A549 (cell line): ENCODE results near the gene SCTR. TPM values are rescaled to one million over a fixed set of nuclear protein-coding genes. Genes with fewer than 3 reads are reported as not detected.

ENCODE experiments used
- ATAC-seq, 2 experiments: fragments of 200-7000 bp in 1 of 2; fragments of >200 bp in 1 of 2; cut with Nextera tagmentation in 1 of 2; cut with Tn5 transposase in 1 of 2; 3 replicates each; pipeline versions ENCODE4 v1.8.0 to v1.9.1; 2018 to 2020; ENCODE audit warnings: mild to moderate bottlenecking in 1 of 2, moderate library complexity in 1 of 2
- CTCF ChIA-PET: fragments of 300-600 bp; sonication (Branson Sonifier 250); formaldehyde crosslinking; extraction: SDS; loops from one replicate; lab custom pipeline; 2021; ENCODE audit warnings: antibody characterized with exemption, inconsistent platforms; lab: Yijun Ruan, JAX
- POLR2A ChIA-PET: fragments of 350-600 bp; formaldehyde crosslinking; extraction: SDS; loops from one replicate; lab custom pipeline; 2021; ENCODE audit warnings: antibody characterized with exemption, inconsistent platforms; lab: Yijun Ruan, JAX
- DNase-seq, 2 experiments: peaks; one replicate each; pipeline versions ENCODE4 v3.0.0 to v3.0.0-alpha.2; 2011 to 2016; ENCODE audit warnings: low read depth in 1 of 2, low spot score in 1 of 2
- FAIRE-seq: peaks from 2 replicates; lab custom pipeline; 2011; peaks lifted over from hg19 to GRCh38; lab: Jason Lieb, UNC
- H3K27ac ChIP-seq, 2 experiments: fragments of >200 bp; sonication (Bioruptor Twin); formaldehyde crosslinking; 3 replicates each; pipeline ENCODE4 v1.5.1; 2016 to 2017
- H3K4me1 ChIP-seq: fragments of >200 bp; sonication (Bioruptor Twin); formaldehyde crosslinking; 3 replicates; pipeline ENCODE4 v1.6.1; 2016
- H3K4me2 ChIP-seq: fragments of >200 bp; sonication (Bioruptor Twin); formaldehyde crosslinking; 3 replicates; pipeline ENCODE4 v1.6.1; 2016
- H3K4me3 ChIP-seq: fragments of >200 bp; sonication (Bioruptor Twin); formaldehyde crosslinking; 3 replicates; pipeline ENCODE4 v1.5.1; 2016
- H3K9me3 ChIP-seq: fragments of >200 bp; sonication (Bioruptor Twin); formaldehyde crosslinking; 3 replicates; pipeline ENCODE4 v1.6.1; 2016
- BHLHE40 ChIP-seq: IDR thresholded peaks from 2 replicates; pipeline ENCODE4 v1.6.1; 2012; ENCODE audit warnings: low read depth, low read length, inconsistent platforms
- CBX2 ChIP-seq: fragments of 200-600 bp; sonication (generic); IDR thresholded peaks from 2 replicates; pipeline ENCODE4 v1.6.1; 2016; ENCODE audit warnings: low read depth, mild to moderate bottlenecking, borderline replicate concordance
- CEBPB ChIP-seq, 2 experiments: fragments of >200 bp in 1 of 2; sonication (Bioruptor Twin) in 1 of 2; formaldehyde crosslinking in 1 of 2; IDR thresholded peaks; 2 replicates each; pipeline ENCODE4 v1.6.1; 2012 to 2016
- CHD2 ChIP-seq: fragments of 150-350 bp; IDR thresholded peaks from 2 replicates; pipeline ENCODE4 v1.6.1; 2014; ENCODE audit warnings: low read length; ENCODE audit not compliant: partially characterized antibody
- CTCF ChIP-seq: fragments of >200 bp; sonication (Bioruptor Twin); formaldehyde crosslinking; IDR thresholded peaks from 3 replicates; pipeline ENCODE4 v1.5.1; 2016
- ESRRA ChIP-seq: fragments of 150-350 bp; IDR thresholded peaks from 2 replicates; pipeline ENCODE4 v1.6.1; 2014; ENCODE audit warnings: mild to moderate bottlenecking, low read length, borderline replicate concordance
- FOSB ChIP-seq: fragments of 250-450 bp; sonication (Bioruptor Pico); IDR thresholded peaks from 2 replicates; pipeline ENCODE4 v1.5.0; 2020; ENCODE audit warnings: mild to moderate bottlenecking, moderate library complexity
- FOSL2 ChIP-seq, 2 experiments: fragments of 450-650 bp in 1 of 2; fragments of >200 bp in 1 of 2; sonication (Bioruptor Twin) in 1 of 2; formaldehyde crosslinking; IDR thresholded peaks; 2 replicates each; pipeline versions ENCODE4 v1.5.0 to v1.6.1; 2016 to 2020; ENCODE audit warnings: mild to moderate bottlenecking in 1 of 2, moderate library complexity in 1 of 2
- FOXS1 ChIP-seq: fragments of 250-450 bp; sonication (Bioruptor Pico); IDR thresholded peaks from 2 replicates; pipeline ENCODE4 v1.5.0; 2020; ENCODE audit warnings: mild to moderate bottlenecking, moderate library complexity
- HEYL ChIP-seq: fragments of 250-450 bp; sonication (Bioruptor Pico); IDR thresholded peaks from 2 replicates; pipeline ENCODE4 v1.8.0; 2021; ENCODE audit warnings: mild to moderate bottlenecking, moderate library complexity
- JUN ChIP-seq, 2 experiments: fragments of >200 bp; sonication (Bioruptor Twin); formaldehyde crosslinking; IDR thresholded peaks; 2 replicates in 1 of 2; 3 replicates in 1 of 2; pipeline ENCODE4 v1.6.1; 2016 to 2017
- JUNB ChIP-seq: fragments of >200 bp; sonication (Bioruptor Twin); formaldehyde crosslinking; IDR thresholded peaks from 2 replicates; pipeline ENCODE4 v1.6.1; 2016
- MAFK ChIP-seq: fragments of 450-650 bp; IDR thresholded peaks from 2 replicates; pipeline ENCODE4 v1.6.1; 2014; ENCODE audit not compliant: partially characterized antibody
- MAZ ChIP-seq: fragments of 150-350 bp; IDR thresholded peaks from 2 replicates; pipeline ENCODE4 v1.6.1; 2014; ENCODE audit warnings: antibody characterized with exemption, low read depth, low read length, borderline replicate concordance
- PHF8 ChIP-seq: fragments of 200-600 bp; sonication (generic); IDR thresholded peaks from 2 replicates; pipeline ENCODE4 v1.6.1; 2016; ENCODE audit warnings: low read depth, mild to moderate bottlenecking, antibody characterized with exemption, moderate library complexity, borderline replicate concordance
- POLR2AphosphoS2 ChIP-seq: conservative IDR thresholded peaks from 2 replicates; pipeline ENCODE4 v1.6.1; 2012; ENCODE audit warnings: low read length, improper control_type of control experiment, inconsistent platforms
- RARB ChIP-seq: fragments of 250-450 bp; sonication (Bioruptor Pico); IDR thresholded peaks from 2 replicates; pipeline ENCODE4 v1.8.0; 2021; ENCODE audit warnings: mild to moderate bottlenecking, moderate library complexity
- RFX5 ChIP-seq: fragments of 450-650 bp; IDR thresholded peaks from 2 replicates; pipeline ENCODE4 v1.7.1; 2014; ENCODE audit warnings: antibody characterized with exemption, mild to moderate bottlenecking, moderate library complexity
- SMC3 ChIP-seq: fragments of >200 bp; sonication (Bioruptor Twin); formaldehyde crosslinking; IDR thresholded peaks from 3 replicates; pipeline ENCODE4 v1.6.1; 2018; ENCODE audit warnings: inconsistent platforms
- SREBF2 ChIP-seq: fragments of 450-650 bp; IDR thresholded peaks from 2 replicates; pipeline ENCODE4 v1.6.1; 2014; ENCODE audit warnings: mild to moderate bottlenecking, moderate library complexity
- TP53 ChIP-seq: fragments of 250-450 bp; sonication (Bioruptor Pico); IDR thresholded peaks from 2 replicates; pipeline ENCODE4 v1.5.0; 2021; ENCODE audit warnings: mild to moderate bottlenecking, moderate library complexity
- USF2 ChIP-seq: fragments of 450-650 bp; IDR thresholded peaks from 2 replicates; pipeline ENCODE4 v1.6.1; 2014; ENCODE audit warnings: antibody characterized with exemption
- ZC3H11A ChIP-seq: fragments of 450-650 bp; IDR thresholded peaks from 2 replicates; pipeline ENCODE4 v1.6.1; 2014; ENCODE audit warnings: antibody characterized with exemption, mild to moderate bottlenecking
- ZFP36 ChIP-seq: fragments of 450-650 bp; IDR thresholded peaks from 2 replicates; pipeline ENCODE4 v1.6.1; 2014; ENCODE audit warnings: borderline replicate concordance; ENCODE audit not compliant: partially characterized antibody
- ZSCAN20 ChIP-seq: fragments of 250-450 bp; sonication (Bioruptor Pico); IDR thresholded peaks from 2 replicates; pipeline ENCODE4 v1.8.0; 2022; ENCODE audit warnings: mild to moderate bottlenecking, moderate library complexity
- WGBS: methylation state at CpG from one replicate; pipeline ENCODE4 v1.1.6; 2017; ENCODE audit errors: missing lambda C conversion rate; 5-methylcytosine and 5-hydroxymethylcytosine counted together
- polyA plus RNA-seq, 4 experiments: library from polyadenylated mRNA; depleted of rRNA in 3 of 4; stranded (reverse); fragments of >200 nt; fragmentation: RNase III in 1 of 4; extraction: RNeasy Plus Mini Kit Qiagen cat#74134 plus additional on column Dnase treatment in 1 of 4; gene quantifications; 2 replicates in 3 of 4; 3 replicates in 1 of 4; pipeline ENCODE4 v1.2.3, GENCODE V29; 2011 to 2017
- TF ChIP-seq, protein P1 (sequence below): fragments of 200-600 bp; sonication (generic); IDR thresholded peaks from 2 replicates; pipeline ENCODE4 v1.6.1; 2016; ENCODE audit warnings: antibody characterized with exemption, mild to moderate bottlenecking, moderate library complexity

The SCTR gene
- polyA plus RNA-seq, 2 of the 4 experiments (the other 2 are of a cell fraction) = not detected

GRCh38 chr2:119451336-119452050 is 72.8 kb downstream of the SCTR start:
- no peak overlapping the region for H3K4me3 ChIP-seq
- POLR2A ChIA-PET = no interaction called here
- ATAC-seq (no peak), FAIRE-seq (no peak), DNase-seq (no peak)
- no peaks in the 10 kb centered on the region for H3K4me1 ChIP-seq
- 65% methylated on average over 9 of the region's 9 CpGs for WGBS
- no peak overlapping the region for H3K4me2 ChIP-seq
- CTCF ChIA-PET = interaction anchor here (1.2 to 3.4 kb wide), 5 partner anchors 9 to 43 kb away, joined by 3 to 8 read pairs (median 5); no protein-coding TSS in a partner anchor
- no peak for TF ChIP-seq CBX2
- TF ChIP-seq PHF8 = no peak
- TF ChIP-seq ESRRA = no peak
- TF ChIP-seq FOSB (CRISPR knock-in tag) = no peak
- no peak for TF ChIP-seq MAFK
- TF ChIP-seq SMC3 = no peak
- TF ChIP-seq FOSL2 (IDR thresholded peaks at IDR 0.05) = no peak
- no peak for TF ChIP-seq FOSL2 (CRISPR knock-in tag; IDR thresholded peaks at IDR 0.05)
- no peak for TF ChIP-seq SREBF2
- no peak for TF ChIP-seq MAZ
- no peak for TF ChIP-seq USF2
- TF ChIP-seq POLR2AphosphoS2 = no peak
- no peak for TF ChIP-seq HEYL (CRISPR knock-in tag)
- TF ChIP-seq JUNB = no peak
- no peak for TF ChIP-seq CEBPB (IDR thresholded peaks at IDR 0.05)
- TF ChIP-seq CTCF = no peak
- TF ChIP-seq RARB = no peak
- TF ChIP-seq RFX5 = no peak
- TF ChIP-seq FOXS1 (CRISPR knock-in tag) = no peak
- no peak for TF ChIP-seq CHD2
- H3K9me3 ChIP-seq = no peaks in the 10 kb centered on the region
- H3K27ac ChIP-seq = no peak overlapping the region

GRCh38 chr2:119449521-119449920 is 74.8 kb downstream of the SCTR start:
- H3K4me2 ChIP-seq = no peak overlapping the region
- TF ChIP-seq RARB (no peak), JUN (IDR thresholded peaks at IDR 0.05) (no peak), TP53 (CRISPR knock-in tag) (no peak), BHLHE40 (no peak), ZC3H11A (no peak), ZFP36 (no peak), ZSCAN20 (CRISPR knock-in tag) (no peak)
- TF ChIP-seq, protein P1, sequence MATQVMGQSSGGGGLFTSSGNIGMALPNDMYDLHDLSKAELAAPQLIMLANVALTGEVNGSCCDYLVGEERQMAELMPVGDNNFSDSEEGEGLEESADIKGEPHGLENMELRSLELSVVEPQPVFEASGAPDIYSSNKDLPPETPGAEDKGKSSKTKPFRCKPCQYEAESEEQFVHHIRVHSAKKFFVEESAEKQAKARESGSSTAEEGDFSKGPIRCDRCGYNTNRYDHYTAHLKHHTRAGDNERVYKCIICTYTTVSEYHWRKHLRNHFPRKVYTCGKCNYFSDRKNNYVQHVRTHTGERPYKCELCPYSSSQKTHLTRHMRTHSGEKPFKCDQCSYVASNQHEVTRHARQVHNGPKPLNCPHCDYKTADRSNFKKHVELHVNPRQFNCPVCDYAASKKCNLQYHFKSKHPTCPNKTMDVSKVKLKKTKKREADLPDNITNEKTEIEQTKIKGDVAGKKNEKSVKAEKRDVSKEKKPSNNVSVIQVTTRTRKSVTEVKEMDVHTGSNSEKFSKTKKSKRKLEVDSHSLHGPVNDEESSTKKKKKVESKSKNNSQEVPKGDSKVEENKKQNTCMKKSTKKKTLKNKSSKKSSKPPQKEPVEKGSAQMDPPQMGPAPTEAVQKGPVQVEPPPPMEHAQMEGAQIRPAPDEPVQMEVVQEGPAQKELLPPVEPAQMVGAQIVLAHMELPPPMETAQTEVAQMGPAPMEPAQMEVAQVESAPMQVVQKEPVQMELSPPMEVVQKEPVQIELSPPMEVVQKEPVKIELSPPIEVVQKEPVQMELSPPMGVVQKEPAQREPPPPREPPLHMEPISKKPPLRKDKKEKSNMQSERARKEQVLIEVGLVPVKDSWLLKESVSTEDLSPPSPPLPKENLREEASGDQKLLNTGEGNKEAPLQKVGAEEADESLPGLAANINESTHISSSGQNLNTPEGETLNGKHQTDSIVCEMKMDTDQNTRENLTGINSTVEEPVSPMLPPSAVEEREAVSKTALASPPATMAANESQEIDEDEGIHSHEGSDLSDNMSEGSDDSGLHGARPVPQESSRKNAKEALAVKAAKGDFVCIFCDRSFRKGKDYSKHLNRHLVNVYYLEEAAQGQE = no peak
- TF ChIP-seq, all 56 proteins: peak for 0
- ChIA-PET CTCF (interaction anchor here (0.7 to 3.4 kb wide), 3 partner anchors 27 to 82 kb away, joined by 3 to 8 read pairs (median 3); no protein-coding TSS in a partner anchor), POLR2A (no interaction called here)
- WGBS = 86% methylated on average over 3 of the region's 3 CpGs
- no peak for FAIRE-seq
- Histone ChIP-seq H3K9me3 (no peaks in the 10 kb centered on the region), H3K4me3 (no peak overlapping the region), H3K27ac (no peak overlapping the region), H3K4me1 (no peaks in the 10 kb centered on the region)
- no peak for ATAC-seq
- no peak for DNase-seq
